Adrenal gland (tissue), 5 donors: ENCODE results near the gene FBLN7.

Source experiments
- CTCF ChIP-seq, 6 experiments: fragments of 450-650 bp in 4 of 6; fragments of 200-600 bp in 2 of 6; sonication (generic) in 1 of 6; IDR thresholded peaks; 1 replicate in 5 of 6; 2 replicates in 1 of 6; pipeline versions ENCODE4 v1.5.1 to v1.8.0; 2016 to 2021; ENCODE audit warnings: antibody characterized with exemption in 6 of 6, mild to moderate bottlenecking in 2 of 6, moderate library complexity in 1 of 6
- POLR2A ChIP-seq, 2 donors: fragments of 450-650 bp; IDR thresholded peaks; one replicate each; pipeline ENCODE4 v1.6.1; 2017; ENCODE audit warnings: antibody characterized with exemption in 2 of 2, mild to moderate bottlenecking in 2 of 2, moderate library complexity in 1 of 2
- donor health status: DM: no; HTN: no; CAD: no.

- TF ChIP-seq CTCF (IDR thresholded peaks at IDR 0.05) (no peak), POLR2A (IDR thresholded peaks at IDR 0.05) (no peak)
These were observed 57.1 kb downstream of the FBLN7 start for GRCh38 chr2:112195167-112195766.
